PC-3 (cell line): ENCODE data around the gene ARMC5. TPM values are rescaled to one million over a fixed set of nuclear protein-coding genes. Genes with fewer than 3 reads are reported as not detected.

Source experiments
- ATAC-seq: fragments of 200-7000 bp; cut with Tn5 transposase; 2 replicates; pipeline ENCODE4 v1.9.1; 2020; ENCODE audit warnings: mild to moderate bottlenecking, moderate library complexity
- BruUV-seq: library from RNA; stranded (reverse); fragments of 400-500 nt; replicated peaks from 2 replicates; lab custom pipeline; 2021; lab: Mats Ljungman, UMichigan
- CTCF ChIA-PET: fragments of 300-600 bp; sonication (Branson Sonifier 250); formaldehyde crosslinking; loops from one replicate; lab custom pipeline; 2022; ENCODE audit warnings: antibody characterized with exemption; lab: Charles Lee
- POLR2A ChIA-PET: fragments of 300-600 bp; sonication (Branson Sonifier 250); formaldehyde crosslinking; loops from one replicate; lab custom pipeline; 2022; ENCODE audit warnings: antibody characterized with exemption; ENCODE audit not compliant: unreplicated experiment; lab: Charles Lee
- DNase-seq: peaks from one replicate; pipeline ENCODE4 v3.0.0-alpha.2; 2015
- H2AFZ ChIP-seq: fragments of 300-600 bp; sonication (generic); 2 replicates; pipeline ENCODE4 v1.6.0; 2016; ENCODE audit warnings: antibody characterized with exemption, low read length
- H3F3A ChIP-seq: fragments of 300-600 bp; sonication (generic); one replicate; pipeline ENCODE4 v1.6.0; 2017; ENCODE audit warnings: antibody characterized with exemption, low read length, control low read depth, mild to moderate bottlenecking; ENCODE audit not compliant: unreplicated experiment
- H3K27ac ChIP-seq: fragments of 300-600 bp; sonication (generic); 2 replicates; pipeline ENCODE4 v1.5.1; 2016; ENCODE audit warnings: mild to moderate bottlenecking, low read length
- H3K27me3 ChIP-seq: fragments of 300-600 bp; sonication (generic); 2 replicates; pipeline ENCODE4 v1.6.1; 2016; ENCODE audit warnings: low read length, mixed read lengths
- H3K36me3 ChIP-seq: fragments of 300-600 bp; sonication (generic); 2 replicates; pipeline ENCODE4 v1.6.1; 2016; ENCODE audit warnings: low read depth, mixed run types, low read length, mixed read lengths
- H3K4me1 ChIP-seq: fragments of 300-600 bp; sonication (generic); 2 replicates; pipeline ENCODE4 v1.5.1; 2016; ENCODE audit warnings: low read length; ENCODE audit not compliant: insufficient read depth
- H3K4me2 ChIP-seq: fragments of 300-600 bp; sonication (generic); 2 replicates; pipeline ENCODE4 v1.6.0; 2016; ENCODE audit warnings: low read length
- H3K4me3 ChIP-seq: fragments of 300-600 bp; sonication (generic); 2 replicates; pipeline ENCODE4 v1.5.1; 2016; ENCODE audit warnings: mild to moderate bottlenecking, low read length, mixed read lengths
- H3K79me2 ChIP-seq: fragments of 300-600 bp; sonication (generic); 2 replicates; pipeline ENCODE4 v1.6.1; 2017; ENCODE audit warnings: low read length, mixed read lengths
- H3K9ac ChIP-seq: fragments of 300-600 bp; sonication (generic); 2 replicates; pipeline ENCODE4 v1.6.0; 2016; ENCODE audit warnings: mild to moderate bottlenecking, low read length
- H3K9me2 ChIP-seq: fragments of 300-600 bp; sonication (generic); replicated peaks from 2 replicates; pipeline ENCODE4 v1.6.1; 2016; ENCODE audit warnings: mixed run types, low read length, mixed read lengths
- H3K9me3 ChIP-seq: fragments of 300-600 bp; sonication (generic); 2 replicates; pipeline ENCODE4 v1.6.1; 2016; ENCODE audit warnings: low read length, mixed read lengths
- H4K20me1 ChIP-seq: fragments of 300-600 bp; sonication (generic); 2 replicates; pipeline ENCODE4 v1.6.1; 2016; ENCODE audit warnings: low read length, mixed read lengths
- CTCF ChIP-seq: fragments of 300-600 bp; sonication (generic); conservative IDR thresholded peaks from 2 replicates; pipeline ENCODE4 v1.5.1; 2017; ENCODE audit warnings: antibody characterized with exemption, low read depth, mild to moderate bottlenecking, low read length
- EZH2 ChIP-seq: fragments of 300-600 bp; sonication (generic); IDR thresholded peaks from one replicate; pipeline ENCODE4 v1.6.1; 2017; ENCODE audit warnings: antibody characterized with exemption, mild to moderate bottlenecking, low read length; ENCODE audit not compliant: unreplicated experiment
- EZH2phosphoT487 ChIP-seq: fragments of 300-600 bp; sonication (generic); IDR thresholded peaks from 2 replicates; pipeline ENCODE4 v1.6.1; 2018; ENCODE audit warnings: mild to moderate bottlenecking, antibody characterized with exemption, low read length, borderline replicate concordance
- intact Hi-C: fragments of 100-400 bp; cut with micrococcal nuclease; formaldehyde crosslinking; loops from 2 replicates; pipeline ENCODE4 v1.9.0; 2023
- total RNA-seq: library from RNA; depleted of rRNA; stranded (reverse); fragments of >200 nt; gene quantifications from 2 replicates; pipeline ENCODE4 v1.2.3, GENCODE V29; 2014

The ARMC5 gene
- total RNA-seq, 1 experiment from 2014 or later = 5.8 TPM

- Histone ChIP-seq H3K9me3 (no peaks in the 10 kb centered on the region), H3K36me3 (no peaks in the 10 kb centered on the region), H3K4me3 (peak overlapping the region; percentile 66), H3K27ac (no peak overlapping the region), H3F3A (no peaks in the 10 kb centered on the region), H2AFZ (no peak overlapping the region), H3K27me3 (no peaks in the 10 kb centered on the region), H4K20me1 (no peaks in the 10 kb centered on the region), H3K4me2 (peak overlapping the region; percentile 91), H3K9ac (no peak overlapping the region), H3K9me2 (no peaks in the 10 kb centered on the region), H3K4me1 (peaks cover 13% of the 10 kb centered on the region), H3K79me2 (peaks cover 17% of the 10 kb centered on the region; the same call in 1 of the 2 replicates)
- DNase-seq (peak; percentile 51), ATAC-seq (no peak)
- POLR2A ChIA-PET = interaction anchor here (0.5 to 1.2 kb wide), 4 partner anchors 11 to 339 kb away, joined by 3 to 6 read pairs (median 4); partner anchors contain the start of genes TGFB1I1 and ZNF843
- intact Hi-C loops = no loop called here
- TF ChIP-seq CTCF = peak; percentile 65
- no peak for TF ChIP-seq EZH2phosphoT487
- TF ChIP-seq EZH2 = no peak
- TSS peak; percentile 61 for BruUV-seq
- CTCF ChIA-PET = interaction anchor here (0.6 to 1.1 kb wide), 4 partner anchors 9 to 297 kb away, joined by 3 to 12 read pairs (median 4); no protein-coding TSS in a partner anchor
Measured at GRCh38 chr16:31460582-31461002, 1.3 kb downstream of the ARMC5 start.

GRCh38 chr16:31461201-31461920, 2.1 kb downstream of the ARMC5 start:
- Histone ChIP-seq H4K20me1 (no peaks in the 10 kb centered on the region), H3K27ac (no peak overlapping the region), H3K4me2 (no peak overlapping the region), H3K4me1 (peaks cover 13% of the 10 kb centered on the region), H3K36me3 (no peaks in the 10 kb centered on the region), H3K9ac (no peak overlapping the region), H3K9me3 (no peaks in the 10 kb centered on the region), H3K9me2 (no peaks in the 10 kb centered on the region), H3K4me3 (no peak overlapping the region), H2AFZ (no peak overlapping the region), H3K27me3 (no peaks in the 10 kb centered on the region), H3K79me2 (peaks cover 17% of the 10 kb centered on the region; the same call in 1 of the 2 replicates), H3F3A (no peaks in the 10 kb centered on the region)
- intact Hi-C loops = no loop called here
- BruUV-seq = no TSS peak
- ATAC-seq (no peak), DNase-seq (no peak)
- no peak for TF ChIP-seq EZH2phosphoT487
- no peak for TF ChIP-seq CTCF
- TF ChIP-seq EZH2 = no peak
- CTCF ChIA-PET = interaction anchor here (0.6 to 1.1 kb wide), 2 partner anchors 27 to 296 kb away, joined by 3 read pairs; no protein-coding TSS in a partner anchor
- POLR2A ChIA-PET = interaction anchor here (1.2 kb wide), 1 partner anchor 10 kb away, joined by 5 read pairs; the partner anchor contains the start of gene TGFB1I1
